Lung (tissue), 12 donors: ENCODE measurements around the gene USP3. TPM values are rescaled to one million over a fixed set of nuclear protein-coding genes. Genes with fewer than 3 reads are reported as not detected.
"Not testable (repeated sequence)": the region's sequence is repeated elsewhere in the genome, so short reads cannot be mapped to it uniquely, and the experiment has no call there.

Source experiments
- ATAC-seq: fragments of 200-7000 bp; cut with Tn5 transposase; one replicate; pipeline ENCODE4 v1.9.1; 2020; ENCODE audit warnings: moderate number of reproducible peaks; ENCODE audit not compliant: insufficient read depth, low FRiP score
- DNase-seq, 3 donors: peaks; one replicate each; pipeline ENCODE4 v3.0.0-alpha.2; 2013 to 2017
- H3K27ac ChIP-seq, 2 donors: one replicate each; pipeline ENCODE4 v1.5.1; 2013; ENCODE audit warnings: mild to moderate bottlenecking in 2 of 2, moderate library complexity in 2 of 2, control low read depth in 1 of 2, inconsistent platforms in 1 of 2, low read depth in 1 of 2, low read length in 1 of 2
- H3K27me3 ChIP-seq, 3 donors: one replicate each; pipeline ENCODE4 v1.5.1; 2013; ENCODE audit warnings: low read length in 2 of 3; ENCODE audit not compliant: control insufficient read depth in 3 of 3, insufficient read depth in 3 of 3
- H3K36me3 ChIP-seq, 4 donors: one replicate each; pipeline ENCODE4 v1.5.1; 2013; ENCODE audit warnings: low read length in 4 of 4, mild to moderate bottlenecking in 1 of 4, moderate library complexity in 1 of 4; ENCODE audit not compliant: control insufficient read depth in 4 of 4, insufficient read depth in 4 of 4
- H3K4me1 ChIP-seq, 5 donors: one replicate each; pipeline ENCODE4 v1.5.1; 2013; ENCODE audit warnings: low read length in 5 of 5, mild to moderate bottlenecking in 2 of 5, moderate library complexity in 1 of 5; ENCODE audit not compliant: control insufficient read depth in 5 of 5, insufficient read depth in 5 of 5
- H3K4me3 ChIP-seq: one replicate; pipeline ENCODE4 v1.5.1; 2013; ENCODE audit warnings: mild to moderate bottlenecking, control low read depth, moderate library complexity
- H3K9ac ChIP-seq, 2 donors: one replicate each; pipeline ENCODE4 v1.5.1; 2013; ENCODE audit warnings: low read length in 2 of 2, control low read depth in 1 of 2; ENCODE audit not compliant: insufficient read depth in 1 of 2
- H3K9me3 ChIP-seq, 4 donors: one replicate each; pipeline ENCODE4 v1.5.1; 2013; ENCODE audit warnings: low read length in 3 of 4, mild to moderate bottlenecking in 1 of 4, moderate library complexity in 1 of 4; ENCODE audit not compliant: control insufficient read depth in 4 of 4, insufficient read depth in 3 of 4
- CTCF ChIP-seq: IDR thresholded peaks from 2 replicates; pipeline ENCODE4 v1.5.1; 2012; ENCODE audit warnings: mild to moderate bottlenecking; ENCODE audit errors: control extremely low read depth, extremely low read depth
- WGBS, 2 donors: extraction: QIAGEN DNeasy Blood & Tissue Kit; methylation state at CpG; one replicate each; pipeline ENCODE4 v1.1.7; 2013; 5-methylcytosine and 5-hydroxymethylcytosine counted together
- polyA plus RNA-seq, 2 donors: library from polyadenylated mRNA; stranded (reverse); fragments of 200-250 nt; gene quantifications; one replicate each; pipeline ENCODE4 v1.2.1, GENCODE V29; 2013
- total RNA-seq, 2 donors: library from RNA; depleted of rRNA in 1 of 2; stranded (reverse); fragments of >200 nt in 1 of 2; gene quantifications; one replicate each; pipeline ENCODE4 v1.2.1, GENCODE V29; 2014 to 2021
- donor health status: control.
- donor health status: control.
- donor health status: Bipolar disorder and iron deficiency.
- donor health status: healthy.
- donor health status: DM: yes; HTN: yes; CAD: no.

USP3 gene
- total and polyA plus RNA-seq, 4 donors, result 29.1 to 95.5 (median 49.9) TPM

GRCh38 chr15:63517202-63517601, 12.8 kb downstream of the USP3 start:
- peaks cover 0 to 31% (median 16%) of the 10 kb centered on the region in 5 donors for H3K4me1 ChIP-seq
- H3K9ac ChIP-seq, result no peak overlapping the region
- H3K9me3 ChIP-seq, result no peaks in the 10 kb centered on the region
- no peak overlapping the region for H3K27ac ChIP-seq
- TF ChIP-seq CTCF, result no peak
- no peaks in the 10 kb centered on the region for H3K36me3 ChIP-seq
- DNase-seq, result no peak
- no peak overlapping the region for H3K4me3 ChIP-seq
- H3K27me3 ChIP-seq, result no peaks in the 10 kb centered on the region
- no peak for ATAC-seq

- no peak overlapping the region for H3K9ac ChIP-seq
- ATAC-seq, result no peak
These were observed 13.2 kb downstream of the USP3 start for GRCh38 chr15:63517628-63518027.

GRCh38 chr15:63519041-63519440, 14.6 kb downstream of the USP3 start:
- Histone ChIP-seq H3K9ac (no peak overlapping the region), H3K27me3 (no peaks in the 10 kb centered on the region), H3K9me3 (no peaks in the 10 kb centered on the region), H3K4me3 (no peak overlapping the region), H3K36me3 (no peaks in the 10 kb centered on the region), H3K4me1 (peaks cover 6 to 32% (median 16%) of the 10 kb centered on the region in 5 donors), H3K27ac (no peak overlapping the region)
- WGBS, 2 donors, result 96 to 98% methylated on average over 4 of the region's 4 CpGs
- no peak for TF ChIP-seq CTCF
- no peak for DNase-seq
- no peak for ATAC-seq

More at GRCh38 chr15:63517628-63518027, 13.2 kb downstream of the USP3 start:
- H3K36me3 ChIP-seq, result no peaks in the 10 kb centered on the region
- DNase-seq, result no peak
- 81 to 100% methylated on average over 1 of the region's 1 CpG for WGBS, 2 donors
- no peak overlapping the region for H3K4me3 ChIP-seq
- H3K4me1 ChIP-seq, result peaks cover 0 to 31% (median 16%) of the 10 kb centered on the region in 5 donors
- H3K27ac ChIP-seq, result no peak overlapping the region
- no peaks in the 10 kb centered on the region for H3K9me3 ChIP-seq
- no peaks in the 10 kb centered on the region for H3K27me3 ChIP-seq
- no peak for TF ChIP-seq CTCF

GRCh38 chr15:63519548-63520178, 15.3 kb downstream of the USP3 start:
- WGBS, 2 donors, result 91 to 94% methylated on average over 7 of the region's 7 CpGs
- Histone ChIP-seq H3K4me1 (peaks cover 6 to 30% (median 12%) of the 10 kb centered on the region in 5 donors), H3K27ac (no peak overlapping the region), H3K4me3 (no peak overlapping the region), H3K36me3 (no peaks in the 10 kb centered on the region), H3K27me3 (no peaks in the 10 kb centered on the region), H3K9ac (no peak overlapping the region), H3K9me3 (no peaks in the 10 kb centered on the region)
- DNase-seq (no peak), ATAC-seq (no peak)
- TF ChIP-seq CTCF, result no peak

- 94 to 95% methylated on average over 7 of the region's 7 CpGs for WGBS, 2 donors
- peaks cover 6 to 33% (median 11%) of the 10 kb centered on the region in 5 donors for H3K4me1 ChIP-seq
These were observed 16.1 kb downstream of the USP3 start for GRCh38 chr15:63520462-63520861.

More at GRCh38 chr15:63520462-63520861, 16.1 kb downstream of the USP3 start:
- H3K9me3 ChIP-seq, H3K27ac ChIP-seq, H3K4me3 ChIP-seq, DNase-seq, ATAC-seq, H3K9ac ChIP-seq, H3K36me3 ChIP-seq, H3K27me3 ChIP-seq: not testable (repeated sequence)
